SKM-1 (cell line): ENCODE results near the gene KLHDC8A.

Source experiments
- DNase-seq: peaks from one replicate; lab custom pipeline; 2025; ENCODE audit not compliant: unreplicated experiment; lab: John Stamatoyannopoulos, UW

KLHDC8A gene

GRCh38 chr1:205345761-205346160 lies 11.0 kb downstream of the KLHDC8A start:
- no peak for DNase-seq

GRCh38 chr1:205344066-205344928 lies 12.4 kb downstream of the KLHDC8A start:
- DNase-seq, result no peak

- no peak for DNase-seq
Measured at GRCh38 chr1:205343431-205344065, 13.2 kb downstream of the KLHDC8A start.

GRCh38 chr1:205342986-205343385 lies 13.7 kb downstream of the KLHDC8A start:
- no peak for DNase-seq

DNA sequence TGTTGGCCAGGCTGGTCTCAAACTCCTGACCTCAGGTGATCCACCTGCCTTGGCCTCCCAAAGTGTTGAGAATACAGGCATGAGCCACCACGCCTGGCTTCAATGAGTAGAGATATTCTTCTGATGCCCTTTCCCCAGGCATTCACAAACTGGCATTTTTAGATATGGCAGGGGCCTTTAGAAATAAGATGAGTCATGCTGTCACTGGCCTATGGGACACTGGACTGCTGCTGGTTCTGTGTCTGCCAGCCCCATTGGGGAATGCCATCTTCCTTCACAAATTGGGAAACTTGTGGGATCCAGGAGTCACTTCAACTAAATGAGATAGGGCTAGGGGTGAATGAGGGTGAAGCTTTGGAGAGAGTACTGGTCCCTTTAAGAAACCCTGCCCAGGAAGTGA lies 16.0 kb downstream of the KLHDC8A start:
- DNase-seq, result no peak

GRCh38 chr1:205339717-205340116 lies 17.0 kb downstream of the KLHDC8A start:
- DNase-seq, result no peak

GRCh38 chr1:205339197-205339702 lies 17.5 kb downstream of the KLHDC8A start:
- DNase-seq, result no peak

DNA sequence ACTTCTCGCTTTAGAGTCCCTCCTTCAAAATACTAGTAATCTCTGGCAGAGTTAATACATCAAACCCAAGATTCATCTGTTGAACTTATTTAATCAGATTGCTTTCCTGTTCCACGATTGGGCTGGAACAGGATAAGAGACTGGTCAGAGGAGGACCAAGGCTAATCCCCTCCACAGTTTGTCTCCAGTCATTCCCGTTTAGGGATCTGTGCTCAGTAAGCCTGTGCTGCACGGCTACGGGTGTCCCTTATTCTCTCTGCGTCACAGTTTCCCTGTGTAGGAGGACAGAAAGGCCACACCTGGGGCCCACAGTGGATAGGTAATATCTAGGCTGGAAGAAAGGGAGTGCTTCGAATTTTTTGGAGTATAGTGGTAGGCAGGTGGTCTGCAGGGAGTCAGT lies 18.7 kb downstream of the KLHDC8A start:
- no peak for DNase-seq

- DNase-seq, result no peak
Measured at GRCh38 chr1:205337481-205337880, 19.2 kb downstream of the KLHDC8A start.

GRCh38 chr1:205335692-205336091 lies 21.0 kb downstream of the KLHDC8A start:
- peak; percentile 77 for DNase-seq

DNA sequence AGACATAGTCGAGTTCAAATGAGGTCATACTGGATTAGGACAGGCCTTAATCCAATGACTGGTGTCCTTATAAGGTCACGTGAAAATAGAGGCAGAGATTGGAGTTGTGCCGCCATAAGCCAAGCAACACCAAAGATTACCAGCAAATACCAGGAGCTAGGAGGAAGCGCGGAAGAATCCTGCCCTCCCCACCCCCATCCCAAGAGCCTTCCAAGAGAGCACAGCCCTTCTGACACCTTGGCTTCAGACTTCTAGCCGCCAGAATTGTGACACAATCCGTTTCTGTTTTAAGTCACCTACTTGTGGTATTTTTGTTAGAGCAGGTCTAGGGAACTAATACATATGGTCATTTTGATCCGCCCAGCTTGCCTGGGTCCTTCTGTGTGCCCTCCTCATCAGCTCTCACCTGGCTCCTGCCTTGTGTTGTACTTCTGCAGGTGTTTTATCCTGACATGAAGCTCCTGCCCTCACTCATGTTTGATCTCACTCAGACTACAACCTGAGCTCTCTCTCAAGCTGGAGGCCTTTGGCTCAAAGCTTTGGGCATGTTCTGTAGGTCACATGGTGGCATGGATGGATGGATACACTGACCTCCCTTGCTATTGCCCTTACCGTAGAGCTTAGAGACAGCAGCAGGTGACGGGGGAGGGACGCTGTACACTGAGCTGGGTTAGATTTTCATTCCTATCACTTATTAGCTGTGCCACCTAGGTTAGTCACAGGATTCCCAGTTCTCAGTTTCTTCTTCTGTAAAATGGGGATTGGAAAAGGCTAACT lies 24.5 kb downstream of the KLHDC8A start:
- no peak for DNase-seq

GRCh38 chr1:205330150-205330549 lies 26.6 kb downstream of the KLHDC8A start:
- no peak for DNase-seq

- DNase-seq, result no peak
Measured at GRCh38 chr1:205329719-205330118, 27.0 kb downstream of the KLHDC8A start.

GRCh38 chr1:205328476-205328875 lies 28.2 kb downstream of the KLHDC8A start:
- DNase-seq, result no peak

GRCh38 chr1:205326812-205327466 lies 29.8 kb downstream of the KLHDC8A start:
- no peak for DNase-seq

- peak; percentile 49 for DNase-seq
Measured at GRCh38 chr1:205325334-205325884, 31.3 kb downstream of the KLHDC8A start.

DNA sequence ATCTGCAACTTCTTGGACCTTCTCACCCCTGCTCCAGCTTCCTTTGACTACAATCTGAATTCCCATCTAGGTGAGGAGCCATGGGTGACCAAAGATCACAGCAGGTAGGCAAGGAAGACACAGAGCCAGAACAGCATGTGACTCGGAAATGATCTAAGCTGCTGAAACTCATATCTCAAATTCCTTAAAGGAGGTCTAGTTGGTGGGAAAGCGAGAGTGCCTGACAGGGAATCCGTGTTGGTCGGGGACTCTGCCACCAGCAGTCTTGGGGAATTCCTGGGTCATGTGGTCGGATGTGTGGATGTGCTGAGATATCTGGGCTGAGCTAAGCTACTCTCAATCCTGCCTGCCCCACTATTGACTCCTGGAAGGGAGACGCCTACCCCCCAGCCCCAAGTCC lies 31.9 kb downstream of the KLHDC8A start:
- no peak for DNase-seq

DNA sequence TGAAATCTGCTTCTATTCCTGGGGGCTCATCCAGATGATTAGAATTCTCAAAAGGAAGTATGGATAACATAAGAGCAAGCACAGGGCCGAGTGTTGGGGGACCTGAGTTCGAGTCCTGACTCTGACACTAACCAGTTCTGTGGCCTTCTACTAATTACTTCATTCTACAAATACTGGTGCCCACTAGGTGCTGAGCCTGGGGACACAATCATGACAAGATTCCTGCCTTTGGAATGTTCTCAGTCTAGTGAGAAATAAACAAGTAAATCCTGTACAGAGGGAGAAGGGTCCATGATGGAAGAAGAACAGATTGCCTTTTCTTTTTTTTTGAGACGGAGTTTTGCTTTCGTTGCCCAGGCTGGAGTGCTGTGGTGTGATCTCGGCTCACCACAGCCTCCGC lies 32.9 kb downstream of the KLHDC8A start:
- DNase-seq, result no peak

GRCh38 chr1:205321959-205322283 lies 34.8 kb downstream of the KLHDC8A start:
- DNase-seq, result no peak

DNA sequence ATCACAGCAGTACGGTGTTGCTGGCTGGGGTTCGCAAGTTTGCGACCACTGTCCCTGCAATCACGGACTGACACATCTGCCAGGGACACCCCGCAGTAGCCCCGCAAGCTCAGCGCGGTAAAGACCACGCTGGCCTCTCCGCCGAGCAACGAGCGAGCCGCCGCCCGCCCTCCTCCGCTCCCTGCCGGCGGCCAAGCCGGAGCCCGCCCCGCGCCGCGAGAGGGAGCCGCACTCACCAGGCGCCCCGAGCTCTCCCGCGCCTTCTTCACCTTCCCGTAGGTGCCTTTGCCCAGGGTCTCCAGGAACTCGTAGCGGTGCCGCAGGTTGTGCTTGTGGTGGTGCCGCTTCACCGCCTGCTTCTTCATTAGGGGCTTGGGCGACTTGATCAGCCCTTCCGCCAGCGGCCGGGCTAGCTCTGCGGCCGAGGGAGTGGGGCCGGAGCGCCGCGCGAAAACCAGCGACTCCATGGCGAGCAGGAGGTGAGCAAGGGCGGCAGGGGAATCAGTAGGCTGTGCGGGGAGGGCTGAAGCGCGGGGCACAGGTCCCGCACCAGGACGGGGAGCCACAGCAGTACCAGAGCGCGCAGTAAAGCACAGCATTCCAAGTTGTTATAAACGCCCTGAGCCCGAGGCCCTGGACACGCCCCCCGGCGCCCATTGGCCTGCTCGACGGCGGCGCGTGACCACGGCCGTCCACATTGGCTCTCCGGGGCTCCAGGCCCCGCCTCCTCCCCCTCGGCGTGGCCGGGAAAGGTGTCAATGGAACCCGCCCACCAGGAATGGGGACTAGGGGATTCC lies 35.4 kb downstream of the KLHDC8A start, which contains the start of gene NUAK2:
TSS of gene NUAK2 (minus strand) at position 584 of the 797 bp plus-strand sequence. CDS start at position 467, 117 bp downstream.
- no peak for DNase-seq
